Eye (tissue), 1 donor: ENCODE measurements around the gene RAPGEF1.
A peak's percentile ranks its signal among the peaks of the same experiment; 100 is the strongest.

Source experiments
- DNase-seq: peaks from one replicate; pipeline ENCODE4 v3.0.0-alpha.2; 2015

The RAPGEF1 gene

DNA sequence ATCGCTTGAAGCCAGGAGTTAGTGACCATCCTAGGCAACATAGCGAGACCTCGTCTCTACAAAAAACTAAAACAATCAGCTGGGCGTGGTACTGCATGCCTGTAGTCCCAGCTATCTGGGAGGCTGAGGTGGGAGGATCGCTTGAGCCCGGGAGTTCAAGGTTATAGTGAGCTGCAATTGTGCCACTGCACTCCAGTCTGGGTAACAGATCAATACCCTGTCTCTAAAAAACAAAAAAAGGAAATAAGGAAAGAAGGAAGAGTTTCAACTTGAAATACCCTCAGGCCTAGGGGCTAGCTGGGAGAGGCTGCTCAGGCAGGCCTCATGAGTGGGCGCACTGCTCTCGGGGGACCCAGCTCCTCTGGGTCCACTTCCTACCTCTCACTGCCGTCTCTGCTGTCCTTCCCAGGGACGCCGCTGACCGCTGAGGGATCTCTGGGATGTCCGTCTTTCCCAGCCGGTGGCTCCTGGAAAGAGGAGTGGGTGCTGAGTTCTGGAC lies 138.1 kb downstream of the RAPGEF1 start:
- DNase-seq = no peak

DNA sequence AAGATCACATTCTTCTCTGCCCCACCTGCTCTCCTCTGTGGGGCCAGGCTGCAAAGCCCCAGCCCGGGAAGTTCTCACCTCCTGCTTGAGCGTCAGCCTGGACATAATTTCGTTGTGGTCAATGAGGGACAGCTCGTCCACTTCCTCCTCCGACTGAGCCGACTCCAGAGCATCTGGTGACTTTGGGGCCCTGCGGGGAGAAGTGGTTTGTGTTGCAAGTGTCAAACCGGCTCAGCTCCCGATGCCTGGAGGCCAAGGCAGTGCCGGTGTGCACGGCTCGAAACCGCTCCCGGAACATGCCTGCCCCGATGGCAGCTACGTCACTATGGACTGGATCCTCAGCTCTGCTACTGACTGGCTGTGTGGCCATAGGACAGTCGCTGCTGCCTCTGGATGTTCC lies 141.8 kb downstream of the RAPGEF1 start:
- DNase-seq = peak; percentile 36

DNA sequence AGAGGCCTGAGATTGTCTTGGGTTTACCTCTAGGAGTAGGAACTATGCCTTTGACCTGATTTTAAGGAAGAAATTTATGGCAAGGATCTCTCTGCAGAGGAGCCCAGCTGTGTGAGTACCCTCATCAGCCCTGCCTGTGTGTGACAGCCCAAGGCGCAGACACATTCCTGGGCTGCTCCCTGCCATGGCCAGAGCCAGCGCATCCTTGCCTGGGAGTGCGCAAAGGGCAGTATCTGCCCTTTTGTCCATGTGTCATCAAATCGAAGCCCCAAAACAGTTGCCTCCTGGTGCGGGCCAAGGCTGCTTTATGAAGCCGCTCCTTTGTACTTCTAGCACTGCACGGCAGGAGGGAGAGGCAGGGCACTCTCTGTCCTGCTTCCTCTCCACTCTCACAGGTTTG lies 142.6 kb downstream of the RAPGEF1 start:
- no peak for DNase-seq

DNA sequence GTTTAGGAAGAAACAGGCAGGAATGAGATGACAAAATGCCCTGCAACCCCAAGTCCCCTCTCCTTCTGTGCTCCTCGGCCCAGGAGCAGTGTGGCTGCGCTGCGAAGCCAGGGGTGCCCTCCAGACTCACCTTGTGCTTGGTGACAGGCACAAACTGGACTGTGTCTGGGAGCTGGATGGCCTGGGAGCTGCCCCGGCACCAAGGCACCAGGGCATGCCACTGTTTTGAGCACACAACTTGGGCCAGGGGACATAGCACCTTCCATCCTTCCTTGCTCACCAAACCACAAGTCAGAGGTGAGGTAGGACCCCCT lies 143.5 kb downstream of the RAPGEF1 start:
- DNase-seq = no peak

DNA sequence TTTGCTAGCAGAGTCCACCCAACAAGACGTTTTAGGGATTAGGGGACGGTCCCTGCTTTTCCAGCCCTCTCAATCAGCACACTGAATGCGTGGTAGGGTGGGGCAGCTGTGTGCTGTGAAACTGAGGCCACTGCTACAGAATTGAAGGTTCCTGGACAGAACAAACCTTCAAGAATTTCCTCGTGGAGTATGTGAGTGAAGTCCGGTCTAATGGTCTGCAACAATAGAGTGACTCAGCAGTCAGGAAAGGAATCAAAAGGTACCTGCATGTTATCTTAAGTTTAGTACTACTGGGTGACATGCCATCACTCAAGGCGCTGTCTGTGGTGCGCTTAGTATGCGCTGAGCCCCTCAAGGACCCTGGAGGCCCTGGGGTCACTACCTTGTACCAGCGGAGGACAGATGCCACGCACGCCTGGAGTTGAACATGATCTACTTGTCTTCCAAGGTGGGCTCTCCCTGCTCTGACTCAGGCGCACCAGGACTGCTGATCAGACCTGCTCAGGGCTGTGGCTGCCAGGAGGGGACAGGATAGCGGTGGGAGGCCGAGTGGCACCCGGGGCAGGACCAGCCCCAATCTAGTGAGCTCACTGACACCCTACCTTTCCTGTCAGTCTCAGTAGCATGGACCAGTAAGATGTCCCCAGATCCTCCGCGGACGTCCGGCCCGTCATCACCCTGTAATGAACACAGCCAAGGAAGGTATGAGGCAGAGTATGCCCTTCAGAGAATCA lies 144.0 kb downstream of the RAPGEF1 start:
- DNase-seq = no peak

DNA sequence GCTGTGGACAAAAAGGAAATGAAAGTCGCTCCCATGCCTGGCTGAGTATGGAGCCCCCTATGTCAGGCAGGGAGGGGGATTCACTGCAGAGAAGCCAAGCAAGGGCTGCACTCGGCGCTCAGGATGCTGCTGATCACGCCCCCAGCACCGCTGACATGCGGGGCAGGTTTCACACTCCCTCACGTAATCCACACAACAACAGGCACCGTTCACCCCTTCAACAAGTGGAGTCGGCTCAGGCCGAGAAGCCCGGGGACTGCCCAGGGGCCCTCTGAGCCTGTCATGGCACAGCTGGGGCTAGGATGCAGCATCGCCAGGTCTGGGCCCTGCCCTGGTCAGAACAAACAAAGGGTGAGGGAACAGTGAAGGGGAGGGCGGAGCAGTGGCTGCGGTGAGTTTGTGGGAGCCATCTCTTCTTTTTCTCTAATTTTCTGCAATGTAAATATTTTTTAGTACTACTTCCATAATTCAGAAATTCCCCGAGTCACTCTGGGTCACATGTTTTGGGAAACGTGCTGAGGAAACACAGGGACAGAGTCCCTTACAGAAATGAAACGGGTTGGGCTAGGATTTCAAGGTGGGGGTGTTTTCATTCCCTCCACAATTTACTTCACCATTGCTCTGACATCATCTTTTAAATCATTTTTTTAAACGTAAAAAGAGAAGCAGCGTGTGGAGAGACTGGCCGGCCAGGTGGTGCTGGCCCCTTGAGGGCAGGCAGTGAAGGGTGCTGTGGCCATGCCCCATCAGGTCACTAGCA lies 144.8 kb downstream of the RAPGEF1 start:
- no peak for DNase-seq

DNA sequence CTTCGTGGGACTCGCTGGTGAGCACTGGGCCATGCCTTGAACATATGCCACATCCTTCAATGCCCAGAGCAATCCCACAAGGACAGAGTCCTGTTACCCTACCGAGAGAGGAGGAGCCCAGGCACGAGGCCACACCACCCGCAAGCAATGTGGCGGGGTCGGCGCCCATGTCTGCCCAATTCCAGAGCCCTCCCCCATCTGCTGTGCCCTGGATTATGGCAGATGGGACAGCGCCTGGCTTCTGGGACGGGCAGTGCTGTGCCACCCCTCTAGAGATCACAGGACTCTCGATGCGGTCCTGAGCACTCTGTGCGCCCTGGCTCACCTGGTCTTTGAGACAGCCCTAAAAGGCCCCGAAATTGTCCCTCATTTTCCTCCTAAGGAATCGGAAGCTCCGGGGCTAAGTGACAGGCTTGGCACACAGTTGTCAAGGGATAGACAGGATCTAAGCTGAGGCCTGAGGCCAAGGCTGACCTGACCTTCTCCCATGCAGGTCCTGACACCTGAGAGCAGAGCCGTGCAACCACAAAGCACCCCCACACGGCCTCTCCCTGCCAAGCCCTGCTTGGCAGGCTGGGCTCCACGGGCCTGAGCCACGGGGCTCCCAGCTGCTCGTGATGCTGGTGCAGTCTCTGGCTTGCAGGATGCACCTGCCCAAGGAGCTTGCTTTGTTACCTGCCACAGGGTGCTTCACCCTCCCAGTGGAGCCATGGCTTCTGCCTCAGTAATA lies 145.8 kb downstream of the RAPGEF1 start:
- no peak for DNase-seq

DNA sequence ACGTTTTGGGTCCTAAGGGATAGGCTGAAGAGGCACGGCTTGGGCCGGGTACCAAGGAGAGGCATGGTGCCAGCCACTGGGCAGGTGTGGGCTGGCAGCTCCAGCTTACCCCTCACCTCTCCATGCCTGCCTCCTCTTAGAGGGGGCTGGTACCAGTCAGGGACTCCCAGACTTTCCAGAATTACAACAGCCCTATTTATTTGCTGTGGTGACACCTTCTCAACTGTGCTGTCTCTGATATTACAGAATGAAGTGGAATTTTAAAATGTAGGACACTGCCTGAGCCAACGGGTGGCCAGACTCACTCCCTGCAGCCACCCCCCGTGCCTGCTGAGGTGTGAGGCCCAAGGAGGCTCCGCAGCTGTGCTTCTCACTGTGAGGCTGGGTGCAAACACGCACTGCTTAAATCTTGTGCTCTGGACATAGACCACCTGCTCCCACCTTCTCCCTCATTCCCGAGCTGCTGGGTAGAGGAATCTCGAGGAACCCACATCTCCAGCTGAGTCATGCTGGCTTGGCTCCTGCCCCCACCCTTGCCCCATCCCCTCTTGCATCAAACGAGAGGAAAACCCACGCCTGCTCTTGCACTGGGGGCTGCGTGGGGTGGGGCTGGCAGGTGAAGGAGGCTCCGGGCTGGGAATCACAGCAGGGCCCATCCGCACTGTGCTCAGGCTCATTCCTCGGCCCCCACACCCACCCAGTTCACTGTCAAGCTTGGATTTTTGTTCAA lies 146.6 kb downstream of the RAPGEF1 start:
- no peak for DNase-seq

DNA sequence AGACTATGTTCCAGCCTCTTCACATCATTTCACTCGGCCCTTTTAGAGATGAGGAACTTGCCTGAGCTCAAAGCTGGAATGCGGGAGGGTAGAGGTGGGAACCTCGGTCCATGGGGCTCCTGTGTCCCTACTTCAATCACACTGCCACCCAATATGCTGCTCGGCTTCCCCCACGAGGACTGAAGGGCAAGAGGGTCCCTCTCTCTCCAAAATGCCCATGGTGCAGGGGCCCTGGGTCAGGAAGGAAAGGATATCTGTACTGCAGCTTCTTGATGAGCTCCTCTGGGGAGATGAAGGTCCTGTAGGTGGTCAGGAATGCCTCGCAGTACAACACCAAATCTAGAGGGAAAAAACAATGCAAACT lies 148.0 kb downstream of the RAPGEF1 start:
- DNase-seq = no peak

DNA sequence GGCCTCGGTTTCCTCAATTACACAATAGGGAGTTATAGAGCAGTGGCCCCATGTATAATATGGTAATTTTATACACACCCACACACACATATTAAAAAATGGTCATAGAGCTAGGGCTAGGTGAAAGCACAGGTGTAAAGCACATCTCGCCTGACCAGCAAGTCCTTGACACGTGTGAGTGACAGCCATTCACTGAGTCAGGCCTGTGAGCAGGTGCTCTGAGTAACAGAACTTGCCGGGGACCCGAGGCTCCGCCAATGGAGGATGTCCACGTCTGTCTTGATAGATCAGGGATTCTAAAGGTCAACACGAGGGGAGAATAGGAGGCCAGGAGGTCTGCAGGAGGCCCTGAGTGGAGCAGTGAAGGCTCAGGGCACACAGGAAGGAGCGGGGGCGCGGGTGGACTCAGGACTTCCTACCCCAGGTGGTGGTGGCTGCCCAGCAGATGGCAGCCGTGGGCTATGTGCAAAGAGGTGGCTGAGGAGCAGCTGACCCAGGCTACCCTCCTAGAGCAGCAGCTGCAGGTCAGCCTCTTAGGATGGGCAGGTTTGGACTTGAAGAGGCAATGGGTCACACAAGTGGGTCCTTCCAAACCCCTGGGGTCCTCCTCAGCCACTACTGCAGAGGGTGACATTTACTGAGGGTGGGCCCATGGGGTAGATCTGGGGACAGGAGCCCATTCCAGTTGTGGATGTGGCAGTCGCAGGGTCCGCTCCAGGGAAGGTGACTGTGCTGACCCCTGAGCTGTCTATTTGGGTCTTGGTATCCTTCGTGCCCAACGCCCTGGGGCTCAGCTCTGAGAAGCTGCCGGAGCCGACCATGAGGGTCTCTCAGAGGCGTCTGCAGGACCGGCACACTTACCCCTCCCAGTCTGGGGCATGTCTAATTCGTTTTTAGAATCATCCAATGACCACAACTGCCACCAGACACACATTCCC lies 148.7 kb downstream of the RAPGEF1 start:
- peak; percentile 81 for DNase-seq

DNA sequence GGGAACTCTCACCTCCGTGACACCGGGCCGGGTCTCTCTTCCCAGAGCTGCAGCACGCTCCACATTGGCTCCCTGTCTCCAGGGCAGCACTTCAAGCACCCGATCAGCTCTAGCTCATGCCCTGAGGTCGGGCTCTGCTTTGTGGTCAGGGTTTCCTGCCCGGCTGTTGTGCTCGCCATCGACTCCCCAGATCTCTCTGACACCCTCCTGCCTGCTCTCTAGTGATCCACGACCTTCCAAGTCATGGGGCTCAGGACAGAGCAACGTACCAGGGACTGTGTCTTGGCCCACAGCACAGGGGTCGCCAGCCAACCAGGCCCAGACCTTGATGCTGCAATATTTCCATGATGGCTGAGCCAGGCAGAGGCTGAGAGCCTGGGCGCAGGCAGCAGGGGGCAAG lies 149.4 kb downstream of the RAPGEF1 start:
- no peak for DNase-seq

DNA sequence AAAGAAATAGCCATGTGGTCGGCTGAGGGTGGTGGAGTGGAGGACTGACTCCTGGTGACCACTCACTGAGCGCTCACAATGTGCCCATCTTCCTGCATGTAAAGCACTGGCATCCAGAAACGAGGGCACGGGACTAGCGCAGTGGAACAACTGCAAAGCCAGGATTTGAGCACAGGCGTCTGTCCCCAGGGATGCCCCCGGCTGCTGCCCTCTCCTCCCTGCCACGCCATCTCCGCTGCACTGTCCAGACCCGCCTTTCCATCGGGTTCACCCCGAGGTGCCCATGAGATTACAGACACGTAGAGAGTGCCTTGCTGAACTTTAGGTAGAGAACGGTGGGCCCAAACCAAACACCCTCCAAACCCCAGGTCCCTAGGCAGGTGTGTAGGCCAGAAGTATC lies 149.9 kb downstream of the RAPGEF1 start:
- no peak for DNase-seq

DNA sequence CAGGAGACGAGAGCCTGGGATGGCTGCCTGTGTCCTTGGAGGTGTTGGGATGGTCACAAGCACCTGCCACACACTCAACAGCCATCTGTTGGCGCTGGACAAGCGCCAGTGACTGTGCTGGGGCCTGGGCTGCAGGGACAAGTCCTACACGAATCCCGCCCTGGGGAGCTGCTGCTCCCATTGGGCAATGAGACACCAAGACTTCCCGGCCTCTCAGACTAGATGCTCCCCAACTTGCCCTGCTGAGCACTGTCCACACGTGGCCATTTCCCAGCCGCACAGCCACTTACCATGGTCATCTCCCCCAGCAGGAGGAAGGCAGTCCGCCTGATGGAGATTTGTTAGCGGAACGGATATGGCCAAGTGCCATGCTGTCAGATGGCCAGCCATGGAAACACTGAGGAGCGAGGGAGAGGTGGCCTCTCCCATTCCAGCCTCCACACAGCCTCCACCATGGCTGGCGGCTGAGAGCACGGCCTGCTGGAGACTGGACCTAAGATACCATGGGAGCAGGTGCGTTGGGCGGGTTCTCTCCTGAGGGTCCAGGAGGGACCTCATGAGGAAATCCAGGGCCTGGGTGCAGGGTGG lies 150.7 kb downstream of the RAPGEF1 start:
- DNase-seq = no peak

DNA sequence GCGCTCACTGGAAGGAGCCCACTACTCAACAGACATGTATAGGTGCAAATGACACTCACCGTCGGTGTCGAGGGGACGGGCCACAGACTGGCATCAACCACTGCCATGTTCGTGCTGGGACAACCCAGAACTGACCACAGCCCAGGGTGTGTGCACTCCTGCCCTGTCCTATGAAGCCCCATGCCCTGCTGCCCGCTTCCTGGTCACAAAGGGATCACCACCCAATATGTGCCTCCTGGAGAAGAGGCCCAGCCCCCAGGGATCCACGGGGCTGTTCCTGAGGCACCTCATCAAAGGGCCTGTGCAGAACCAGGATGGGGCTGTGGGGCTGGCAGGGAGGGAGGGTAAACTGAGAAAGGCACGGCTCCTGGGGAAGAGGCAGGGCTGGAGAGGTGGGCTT lies 151.5 kb downstream of the RAPGEF1 start:
- no peak for DNase-seq

DNA sequence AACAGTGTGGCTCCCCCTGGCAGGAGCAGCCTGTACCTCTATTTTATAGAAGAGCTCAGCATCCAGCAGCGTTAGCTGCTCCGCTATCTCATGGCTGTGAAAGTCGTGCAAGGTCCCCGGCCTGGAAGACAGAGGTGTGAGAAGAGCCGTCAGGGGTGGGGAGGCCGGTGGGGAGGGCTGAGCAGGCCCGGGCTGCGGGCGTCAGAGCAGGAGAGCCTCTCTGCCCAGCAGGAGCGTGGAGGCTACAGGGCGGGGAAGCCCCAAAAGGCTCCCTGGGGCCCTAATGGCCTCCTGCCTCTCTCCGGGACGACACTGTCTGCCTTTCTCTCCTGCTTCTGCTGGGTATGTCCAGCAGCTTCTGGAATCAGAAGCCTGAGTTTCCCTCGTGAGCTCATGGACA lies 152.0 kb downstream of the RAPGEF1 start:
- DNase-seq = no peak

DNA sequence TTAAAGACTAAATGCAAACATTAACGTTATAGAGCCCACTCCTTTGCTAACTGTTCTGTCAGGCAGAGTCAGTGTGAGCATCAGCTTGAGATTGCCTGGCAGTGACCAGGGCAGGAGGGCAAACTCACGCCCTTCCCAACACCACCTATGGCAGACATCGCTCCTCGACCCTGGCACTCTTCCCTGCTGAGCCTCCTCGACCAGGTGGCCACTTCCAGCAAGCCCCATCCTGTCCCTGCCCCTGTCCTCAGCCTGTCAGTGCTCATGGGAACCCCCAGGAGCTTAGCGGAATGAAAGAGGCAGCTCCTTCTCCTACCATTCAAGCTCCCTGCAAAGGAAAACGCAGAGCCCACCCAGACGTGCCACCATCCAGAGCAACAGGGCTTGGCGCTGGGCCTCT lies 152.5 kb downstream of the RAPGEF1 start:
- DNase-seq = no peak

DNA sequence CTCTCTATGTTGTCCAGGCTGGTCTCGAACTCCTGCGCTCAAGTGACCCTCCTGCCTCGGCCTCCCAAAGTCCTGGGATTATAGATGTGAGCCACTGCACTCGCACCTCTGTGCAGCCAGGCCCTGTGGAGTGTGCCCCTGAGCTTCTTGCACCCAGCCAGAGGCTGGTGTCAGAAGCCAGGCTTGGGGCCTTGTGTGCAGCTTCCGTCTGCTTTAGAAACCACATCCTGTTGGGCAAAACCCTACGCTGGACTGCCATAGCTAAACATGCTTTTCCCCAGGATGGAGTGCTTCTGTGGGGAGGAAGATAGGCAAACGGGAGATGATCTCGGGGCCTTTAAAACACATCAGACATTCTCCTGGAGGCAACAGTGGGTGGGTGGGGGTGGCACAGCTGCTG lies 154.5 kb downstream of the RAPGEF1 start:
- DNase-seq = no peak

DNA sequence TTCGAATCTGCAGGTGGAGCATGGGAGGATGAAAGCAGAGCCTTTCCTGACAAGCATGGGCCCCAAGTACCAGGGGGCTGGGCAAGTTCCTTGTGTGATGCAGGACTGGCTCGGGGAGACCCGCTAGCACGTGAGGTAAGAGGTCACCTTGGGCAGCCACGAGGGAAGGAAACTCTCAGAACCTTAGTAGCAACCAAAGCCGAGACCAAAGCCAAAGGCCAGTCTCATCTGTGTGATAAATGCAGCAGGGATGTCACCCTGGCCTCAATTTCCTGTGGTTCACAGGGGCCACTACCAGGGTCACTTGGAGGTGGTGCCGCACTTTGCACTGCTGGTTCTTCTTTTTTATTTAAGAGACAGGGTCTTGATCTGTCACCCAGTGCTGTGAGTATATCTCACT lies 155.0 kb downstream of the RAPGEF1 start:
- no peak for DNase-seq

DNA sequence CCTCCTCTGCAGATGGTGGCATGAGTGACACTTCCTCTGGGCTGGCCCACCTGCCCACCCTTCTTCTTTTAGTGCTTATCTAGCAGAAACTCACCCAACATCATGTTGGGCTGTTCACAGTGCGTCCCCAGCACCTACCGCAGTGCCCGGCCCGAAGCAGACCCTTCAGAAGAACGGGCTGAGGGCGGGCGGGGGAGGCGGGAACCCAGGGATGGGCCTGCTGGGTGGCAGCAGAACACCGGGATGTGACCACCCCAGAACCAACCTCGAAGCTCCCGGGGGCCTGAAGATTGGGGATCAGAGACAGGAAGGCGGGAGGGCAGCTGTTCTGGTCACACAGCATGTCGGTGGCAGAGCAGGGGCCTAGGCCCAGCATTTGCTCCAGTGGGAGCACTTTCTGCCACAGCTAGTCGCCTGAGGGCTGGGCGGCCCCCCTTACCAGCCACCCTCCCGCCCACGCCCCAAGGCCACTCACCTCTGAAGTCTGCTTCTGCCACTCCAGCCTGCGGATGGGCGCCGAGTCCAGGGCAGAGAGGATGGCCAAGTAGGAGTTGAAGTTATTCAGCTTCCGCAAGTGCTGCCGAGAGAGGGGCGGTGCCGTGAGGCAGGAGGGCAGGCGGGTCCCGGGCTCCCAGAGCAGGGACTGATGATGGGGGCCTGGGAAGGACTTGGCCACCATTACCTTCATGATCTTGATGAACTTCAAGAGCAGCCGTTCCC lies 155.9 kb downstream of the RAPGEF1 start:
- no peak for DNase-seq

DNA sequence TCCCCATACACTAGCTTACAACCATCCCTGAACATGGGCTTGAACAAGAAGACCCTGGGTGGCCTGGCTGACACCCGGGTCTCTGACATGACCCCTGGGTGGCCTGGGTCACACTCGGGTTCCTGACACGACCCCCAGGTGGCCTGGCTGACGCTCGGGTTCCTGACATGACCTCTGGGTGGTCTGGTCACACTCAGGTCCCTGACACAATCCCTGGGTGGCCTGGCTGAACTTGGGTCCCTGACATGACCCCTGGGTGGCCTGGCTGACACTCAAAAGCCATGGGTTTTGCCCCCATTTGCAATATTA lies 156.6 kb downstream of the RAPGEF1 start:
- no peak for DNase-seq
